Activated gamma-delta T cell treated with Interleukin-2 at 50 U/mL for 16 hours (primary cell): ENCODE data around the gene TNS3.

ENCODE experiments used
- DNase-seq: peaks from one replicate; pipeline ENCODE4 v3.0.0-alpha.2; 2020

TNS3 gene

GRCh38 chr7:47233996-47234395 is 347.9 kb downstream of the TNS3 start:
- no peak for DNase-seq

- DNase-seq: no peak
Observed at GRCh38 chr7:47232751-47233412, 349.0 kb downstream of the TNS3 start.

- DNase-seq: no peak
Observed at GRCh38 chr7:47231627-47232026, 350.3 kb downstream of the TNS3 start.

- DNase-seq: no peak
Observed at GRCh38 chr7:47231032-47231431, 350.9 kb downstream of the TNS3 start.

- no peak for DNase-seq
Observed at GRCh38 chr7:47228386-47229014, 353.4 kb downstream of the TNS3 start.

GRCh38 chr7:47227762-47228177 is 354.1 kb downstream of the TNS3 start:
- no peak for DNase-seq

- no peak for DNase-seq
Observed at GRCh38 chr7:47226696-47227095, 355.2 kb downstream of the TNS3 start.

- DNase-seq: no peak
Observed at GRCh38 chr7:47225387-47226131, 356.4 kb downstream of the TNS3 start.
